Fibroblast of skin of left biceps (primary cell): ENCODE results near the gene IGFBP2.

Source experiments
- DNase-seq, 2 experiments: peaks; one replicate each; pipeline ENCODE4 v3.0.0-alpha.2; 2013; ENCODE audit warnings: low read depth in 2 of 2

Gene IGFBP2

GRCh38 chr2:216701544-216701943, 68.3 kb downstream of the IGFBP2 start:
- DNase-seq: no peak

- no peak for DNase-seq
These were observed 69.5 kb downstream of the IGFBP2 start for GRCh38 chr2:216702756-216703155.

GRCh38 chr2:216710551-216711301, 77.5 kb downstream of the IGFBP2 start:
- DNase-seq: no peak

GRCh38 chr2:216711348-216711747, 78.1 kb downstream of the IGFBP2 start:
- no peak for DNase-seq

GRCh38 chr2:216713691-216714336, 80.6 kb downstream of the IGFBP2 start:
- peak; percentile 90 for DNase-seq
